Stimulated activated CD4-positive, alpha-beta T cell treated with anti-CD3 and anti-CD28 coated beads, Interleukin-15, amount 100 ng/mL, for 48 hours (primary cell): ENCODE data around the gene CD38.

Source experiments
- DNase-seq, 2 donors: peaks; one replicate each; pipeline ENCODE4 v3.0.0-alpha.2; 2020; ENCODE audit warnings: low read depth in 2 of 2

CD38 gene

DNA sequence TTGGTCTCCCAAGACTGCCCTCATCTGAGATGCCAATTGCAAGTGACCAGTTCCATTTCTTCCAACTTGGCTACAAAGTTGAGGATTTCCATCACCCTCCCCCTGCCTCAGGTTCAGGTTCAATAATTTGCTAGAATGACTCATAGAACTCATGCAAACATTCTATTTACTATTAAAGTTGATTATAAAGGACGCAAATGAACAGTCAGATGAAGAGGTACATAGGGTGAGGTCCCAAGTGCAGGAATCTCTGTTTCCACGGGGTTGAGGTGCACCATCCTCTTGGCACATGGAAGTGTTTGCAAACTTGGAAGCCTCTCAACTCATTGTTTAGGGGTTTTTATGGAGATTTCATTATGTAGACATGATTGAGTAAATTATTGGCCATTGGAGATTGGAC, 119.4 kb downstream of the CD38 start:
- DNase-seq, result no peak

DNA sequence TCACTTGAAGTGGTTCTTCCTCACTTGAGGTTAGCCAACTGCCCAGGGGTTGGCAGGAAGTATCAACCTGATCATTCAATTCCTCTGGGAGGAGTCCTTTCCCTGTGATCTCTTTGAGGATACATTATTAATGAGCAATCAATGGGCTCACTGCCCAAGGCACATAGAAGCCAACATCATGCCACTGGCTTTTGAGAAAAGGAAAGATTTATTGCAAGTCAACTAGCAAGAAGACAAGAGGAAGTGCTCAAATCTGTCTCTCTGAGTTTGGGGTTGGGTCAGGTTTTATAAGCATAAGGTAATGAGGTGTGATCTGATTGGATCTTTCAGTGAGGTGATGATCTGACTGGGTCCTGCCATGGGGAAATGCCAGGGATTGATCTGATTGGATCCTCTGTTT, 120.8 kb downstream of the CD38 start:
- no peak for DNase-seq

DNA sequence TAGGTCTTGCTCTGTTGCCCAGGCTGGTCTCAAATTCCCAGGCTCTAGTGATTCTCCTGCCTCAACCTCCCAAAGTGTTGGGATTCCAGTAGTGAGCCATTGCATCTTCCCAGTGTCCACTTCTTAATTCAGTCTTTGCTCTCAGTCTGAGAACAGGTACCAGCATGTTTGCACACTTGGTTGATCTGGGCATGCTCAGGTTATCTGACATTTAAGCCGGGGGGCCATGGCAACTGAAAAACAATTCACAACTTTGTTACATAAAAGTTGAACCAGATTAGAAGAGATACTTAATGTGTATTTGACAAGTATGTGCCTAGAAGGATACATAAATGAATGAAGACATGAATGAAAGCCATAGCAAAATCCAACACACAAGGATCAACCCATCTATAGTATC, 121.4 kb downstream of the CD38 start:
- no peak for DNase-seq

DNA sequence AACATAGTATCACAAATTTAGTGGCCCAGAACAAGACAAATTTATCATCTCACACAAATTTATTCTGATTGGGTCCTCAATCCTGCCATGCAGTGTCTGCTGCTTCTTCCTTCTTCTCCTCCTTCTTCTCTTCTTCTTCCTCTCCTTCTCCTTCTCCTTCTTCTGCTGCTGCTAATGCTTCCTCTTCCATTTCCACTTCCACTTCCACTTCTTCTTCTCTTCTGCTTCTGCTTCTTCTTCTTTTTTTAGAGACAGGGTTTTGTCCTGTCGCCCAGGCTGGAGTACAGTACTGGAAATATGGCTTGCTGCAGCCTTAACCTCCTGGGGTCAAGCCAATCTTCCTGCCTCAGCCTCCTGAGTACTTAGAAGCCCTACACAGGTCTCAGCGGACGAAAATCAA, 122.9 kb downstream of the CD38 start:
- no peak for DNase-seq

DNA sequence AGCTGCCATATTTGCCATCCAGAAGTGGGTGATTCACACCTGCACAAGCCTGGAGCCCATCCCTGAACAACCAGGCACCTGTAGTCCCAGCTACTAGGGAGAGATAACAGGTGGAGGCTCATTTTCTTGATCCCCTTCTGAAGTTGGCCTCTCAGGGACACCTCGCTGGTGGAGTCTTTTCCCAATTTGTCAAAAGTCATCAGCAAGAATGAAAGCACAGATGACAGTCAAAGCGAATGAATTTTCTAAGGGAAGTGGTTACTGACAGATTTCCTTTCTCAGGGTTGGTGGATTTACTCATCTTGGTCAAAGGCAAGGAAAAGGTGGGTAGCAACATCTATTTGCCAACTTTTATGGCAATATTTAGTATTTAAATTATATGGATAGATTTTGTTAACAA, 123.9 kb downstream of the CD38 start:
- DNase-seq, result no peak

DNA sequence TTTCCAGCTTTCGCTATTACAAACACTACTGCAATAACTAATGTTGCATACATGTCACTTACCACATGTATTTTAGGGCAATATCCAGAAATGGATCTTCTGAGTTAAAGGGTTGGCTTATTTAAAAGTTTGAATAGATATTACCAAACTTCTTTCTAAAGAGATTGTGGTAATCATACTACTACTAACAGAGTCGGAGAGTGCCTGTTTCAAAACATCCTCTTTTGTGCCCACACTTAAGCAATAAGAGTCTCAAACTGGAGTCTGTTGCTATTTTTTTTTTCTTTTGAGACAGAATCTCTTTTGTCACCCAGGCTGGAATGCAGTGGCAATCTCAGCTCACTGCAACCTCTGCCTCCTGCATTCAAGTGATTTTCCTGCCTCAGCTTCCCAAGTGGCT, 124.6 kb downstream of the CD38 start:
- no peak for DNase-seq
